HepG2 (cell line): ENCODE results near the gene FMO2. TPM values are rescaled to one million over a fixed set of nuclear protein-coding genes. Genes with fewer than 3 reads are reported as not detected.

Experiments
- ATAC-seq: fragments of 200-7000 bp; cut with Tn5 transposase; 3 replicates; pipeline ENCODE4 v1.9.1; 2020; ENCODE audit warnings: mild to moderate bottlenecking, moderate library complexity
- BruUV-seq: library from RNA; stranded (reverse); fragments of 400-500 nt; replicated peaks from 2 replicates; lab custom pipeline; 2021; lab: Mats Ljungman, UMichigan
- CTCF ChIA-PET: fragments of 300-600 bp; formaldehyde crosslinking; extraction: SDS; loops from one replicate; lab custom pipeline; 2021; ENCODE audit warnings: low total read pairs, inconsistent platforms, low intra/inter-chr PET ratio; lab: Yijun Ruan, JAX
- POLR2A ChIA-PET: fragments of 350-600 bp; sonication (Branson Sonifier 250); formaldehyde crosslinking; loops from one replicate; lab custom pipeline; 2020; ENCODE audit warnings: antibody characterized with exemption, inconsistent platforms; lab: Yijun Ruan, JAX
- DNase-seq: peaks from one replicate; pipeline ENCODE4 v3.0.0-alpha.2; 2015; ENCODE audit warnings: low spot score
- FAIRE-seq: peaks from 3 replicates; lab custom pipeline; 2011; peaks lifted over from hg19 to GRCh38; lab: Jason Lieb, UNC
- H2AFZ ChIP-seq: one replicate; pipeline ENCODE4 v1.6.1; 2011; ENCODE audit warnings: low read length, inconsistent platforms
- H3K27ac ChIP-seq: fragments of 300-600 bp; 3 replicates; pipeline ENCODE4 v1.8.0; 2011; ENCODE audit warnings: mixed run types, mild to moderate bottlenecking, mixed read lengths, low read length, inconsistent platforms; ENCODE audit not compliant: insufficient read depth; ENCODE audit errors: extremely low read length
- H3K27me3 ChIP-seq, 2 experiments: fragments of 200-600 bp in 1 of 2; 2 replicates in 1 of 2; 3 replicates in 1 of 2; pipeline versions ENCODE4 v1.6.0 to v1.8.0; 2011; ENCODE audit warnings: low read length in 2 of 2, mild to moderate bottlenecking in 2 of 2, moderate library complexity in 2 of 2, inconsistent platforms in 1 of 2; ENCODE audit not compliant: insufficient read depth in 2 of 2, control insufficient read depth in 1 of 2
- H3K36me3 ChIP-seq, 2 experiments: fragments of 200-600 bp in 1 of 2; replicated peaks in 1 of 2; 2 replicates in 1 of 2; 3 replicates in 1 of 2; pipeline versions ENCODE4 v1.5.1 to v1.8.0; 2011; ENCODE audit warnings: low read length in 2 of 2, inconsistent platforms in 1 of 2; ENCODE audit not compliant: insufficient read depth in 2 of 2, control insufficient read depth in 1 of 2
- H3K4me1 ChIP-seq: 2 replicates; pipeline ENCODE4 v1.5.1; 2012; ENCODE audit warnings: low read length, inconsistent platforms; ENCODE audit not compliant: insufficient read depth
- H3K4me2 ChIP-seq: 2 replicates; pipeline ENCODE4 v1.6.0; 2011; ENCODE audit warnings: low read depth, low read length, inconsistent platforms
- H3K4me3 ChIP-seq, 3 experiments: fragments of 200-600 bp in 1 of 3; sonication (generic), shearing (Covaris generic) in 1 of 3; replicated peaks in 1 of 3; 2 replicates each; pipeline ENCODE4 v1.5.1; 2011 to 2016; ENCODE audit warnings: low read length in 3 of 3, inconsistent platforms in 2 of 3, low read depth in 2 of 3, mild to moderate bottlenecking in 2 of 3, control low read depth in 1 of 3, mixed read lengths in 1 of 3; ENCODE audit not compliant: insufficient read depth in 1 of 3
- H3K79me2 ChIP-seq: one replicate; pipeline ENCODE4 v1.6.1; 2011; ENCODE audit warnings: low read length, inconsistent platforms; ENCODE audit not compliant: insufficient read depth
- H3K9ac ChIP-seq: 2 replicates; pipeline ENCODE4 v1.6.0; 2011; ENCODE audit warnings: mild to moderate bottlenecking, low read depth, low read length, inconsistent platforms; ENCODE audit not compliant: insufficient read depth
- H3K9me3 ChIP-seq: 2 replicates; pipeline ENCODE4 v1.5.1; 2012; ENCODE audit warnings: mild to moderate bottlenecking, low read length
- H4K20me1 ChIP-seq: 2 replicates; pipeline ENCODE4 v1.6.0; 2011; ENCODE audit warnings: inconsistent platforms, mild to moderate bottlenecking, low read length, moderate library complexity; ENCODE audit not compliant: insufficient read depth
- BRF2 ChIP-seq: sonication (generic); formaldehyde crosslinking; IDR thresholded peaks from 2 replicates; pipeline ENCODE4 v1.8.1; 2022; ENCODE audit warnings: mild to moderate bottlenecking, missing genetic modification reagents
- CBX2 ChIP-seq, 2 experiments: fragments of 200-600 bp in 1 of 2; sonication (generic); formaldehyde crosslinking in 1 of 2; IDR thresholded peaks; 2 replicates each; pipeline versions ENCODE4 v1.7.0 to v1.8.1; 2018 to 2022; ENCODE audit warnings: low read depth in 2 of 2, low read length in 1 of 2, mild to moderate bottlenecking in 1 of 2, missing genetic modification reagents in 1 of 2
- DNMT1 ChIP-seq: sonication (generic); formaldehyde crosslinking; IDR thresholded peaks from 2 replicates; pipeline ENCODE4 v1.5.1; 2020; ENCODE audit warnings: mild to moderate bottlenecking, missing genetic modification reagents
- EEA1 ChIP-seq: sonication (generic); formaldehyde crosslinking; IDR thresholded peaks from 2 replicates; pipeline ENCODE4 v1.5.1; 2020; ENCODE audit warnings: mild to moderate bottlenecking, missing genetic modification reagents, borderline replicate concordance
- KDM1A ChIP-seq: IDR thresholded peaks from 2 replicates; pipeline ENCODE4 v1.6.1; 2016; ENCODE audit warnings: missing compliant biosample characterization
- MLLT10 ChIP-seq: sonication (generic); formaldehyde crosslinking; IDR thresholded peaks from 2 replicates; pipeline ENCODE4 v1.4.0; 2020; ENCODE audit warnings: missing genetic modification reagents
- MTF2 ChIP-seq: sonication (generic); formaldehyde crosslinking; IDR thresholded peaks from 2 replicates; pipeline ENCODE4 v1.5.0; 2020; ENCODE audit warnings: missing genetic modification reagents, borderline replicate concordance
- PRDM10 ChIP-seq: sonication (generic); formaldehyde crosslinking; IDR thresholded peaks from 2 replicates; pipeline ENCODE4 v1.4.0; 2020; ENCODE audit warnings: low read depth, missing genetic modification reagents
- RELA ChIP-seq: sonication (generic); formaldehyde crosslinking; IDR thresholded peaks from 2 replicates; pipeline ENCODE4 v1.4.0; 2020; ENCODE audit warnings: missing genetic modification reagents
- SIX1 ChIP-seq: sonication (generic); formaldehyde crosslinking; IDR thresholded peaks from 2 replicates; pipeline ENCODE4 v1.4.0; 2020; ENCODE audit warnings: missing genetic modification reagents, borderline replicate concordance
- SMARCE1 ChIP-seq: fragments of 450-650 bp; IDR thresholded peaks from 2 replicates; pipeline ENCODE4 v1.6.1; 2017; ENCODE audit warnings: borderline replicate concordance
- SRF ChIP-seq: IDR thresholded peaks from 2 replicates; pipeline ENCODE4 v1.6.1; 2011; ENCODE audit warnings: mild to moderate bottlenecking, low read depth, low read length, moderate library complexity
- SRSF1 ChIP-seq: fragments of 200-400 bp; formaldehyde crosslinking; optimal IDR thresholded peaks from 2 replicates; pipeline ENCODE3; 2017; ENCODE audit warnings: mild to moderate bottlenecking, low read depth, low read length, moderate library complexity
- SUZ12 ChIP-seq: fragments of 150-350 bp; IDR thresholded peaks from 2 replicates; pipeline ENCODE4 v1.6.1; 2014; ENCODE audit warnings: low read depth, low read length
- XRCC5 ChIP-seq: fragments of 200-400 bp; formaldehyde crosslinking; optimal IDR thresholded peaks from 2 replicates; pipeline ENCODE3; 2017; ENCODE audit warnings: mild to moderate bottlenecking, low read length
- ZBTB43 ChIP-seq: sonication (generic); formaldehyde crosslinking; conservative IDR thresholded peaks from 2 replicates; pipeline ENCODE4 v1.4.0; 2020; ENCODE audit warnings: missing genetic modification reagents
- ZNF263 ChIP-seq: sonication (generic); formaldehyde crosslinking; IDR thresholded peaks from 2 replicates; pipeline ENCODE4 v1.4.0; 2020; ENCODE audit warnings: missing genetic modification reagents
- ZNF274 ChIP-seq: sonication (generic); formaldehyde crosslinking; IDR thresholded peaks from 2 replicates; pipeline ENCODE4 v1.5.1; 2020; ENCODE audit warnings: mild to moderate bottlenecking, missing genetic modification reagents
- ZNF746 ChIP-seq: sonication (generic); formaldehyde crosslinking; IDR thresholded peaks from 2 replicates; pipeline ENCODE4 v1.8.0; 2022; ENCODE audit warnings: mild to moderate bottlenecking, missing genetic modification reagents
- ZSCAN30 ChIP-seq: sonication (generic); formaldehyde crosslinking; IDR thresholded peaks from 2 replicates; pipeline ENCODE4 v1.5.0; 2020; ENCODE audit warnings: mild to moderate bottlenecking, missing genetic modification reagents
- WGBS: methylation state at CpG from one replicate; pipeline ENCODE4 v1.1.6; 2017; ENCODE audit warnings: low lambda C conversion rate; 5-methylcytosine and 5-hydroxymethylcytosine counted together
- in situ Hi-C: cut with HindIII; loops from 2 replicates; pipeline ENCODE4 v1.10.0; 2017; ENCODE audit warnings: low pct_unique_long_range_greater_than_20kb; ENCODE audit not compliant: extremely low pct_ligation_motif_present
- intact Hi-C: fragments of 100-400 bp; cut with micrococcal nuclease; formaldehyde crosslinking; loops from one replicate; pipeline ENCODE4 v1.10.0; 2022; ENCODE audit not compliant: unreplicated experiment
- polyA plus RNA-seq, 8 experiments: library from polyadenylated mRNA; depleted of rRNA in 3 of 8; stranded (reverse) in 7 of 8; unstranded in 1 of 8; fragments of >200 nt; fragmentation: Illumina TruSeq in 4 of 8; extraction: Trizol in 4 of 8; gene quantifications; 2 replicates each; pipeline versions ENCODE4 v1.2.1 to v1.2.3, GENCODE V29; 2011 to 2016; ENCODE audit warnings: low read depth in 4 of 8, missing spikeins in 1 of 8, mixed read lengths in 1 of 8; ENCODE audit not compliant: insufficient read depth in 1 of 8
- total RNA-seq, 5 experiments: library from RNA; depleted of rRNA; stranded (reverse); fragments of >200 nt; fragmentation: Illumina TruSeq; extraction: Trizol; gene quantifications; 2 replicates each; pipeline ENCODE4 v1.2.3, GENCODE V29; 2016; ENCODE audit warnings: low read depth in 1 of 5

Gene FMO2
- total and polyA plus RNA-seq, 2 of the 13 experiments (the other 11 are each of a cell fraction or from before 2014, with no cell fraction given) = not detected

GRCh38 chr1:171220581-171221054 is 35.5 kb downstream of the FMO2 start:
- Histone ChIP-seq H3K27ac (no peak overlapping the region), H3K9ac (no peak overlapping the region), H3K4me3 (no peak overlapping the region), H2AFZ (no peak overlapping the region), H3K4me1 (no peaks in the 10 kb centered on the region), H3K79me2 (no peaks in the 10 kb centered on the region), H4K20me1 (no peaks in the 10 kb centered on the region), H3K4me2 (no peak overlapping the region), H3K27me3 (no peaks in the 10 kb centered on the region), H3K9me3 (no peaks in the 10 kb centered on the region), H3K36me3 (no peaks in the 10 kb centered on the region)
- ATAC-seq = no peak
- intact Hi-C loops (no loop called here), in situ Hi-C loops (no loop called here)
- no peak for FAIRE-seq
- DNase-seq = no peak
- no TSS peak for BruUV-seq
- POLR2A ChIA-PET = no interaction called here
- CTCF ChIA-PET = no interaction called here
- 49% methylated on average over 11 of the region's 11 CpGs for WGBS
- TF ChIP-seq ZBTB43 (CRISPR knock-in tag) (no peak), RELA (no peak), CBX2 (IDR thresholded peaks at IDR 0.05; ENCODE audit: low read depth, low read length) (no peak), CBX2 (CRISPR knock-in tag; IDR thresholded peaks at IDR 0.05; ENCODE audit: low read depth) (no peak), EEA1 (CRISPR knock-in tag) (no peak), SRF (no peak), MLLT10 (CRISPR knock-in tag) (no peak), SRSF1 (no peak), ZSCAN30 (CRISPR knock-in tag) (no peak), ZNF746 (CRISPR knock-in tag) (no peak), MTF2 (no peak), SMARCE1 (no peak), PRDM10 (CRISPR knock-in tag) (no peak), ZNF274 (CRISPR knock-in tag) (no peak), SIX1 (no peak), ZNF263 (no peak), SUZ12 (no peak), DNMT1 (CRISPR knock-in tag) (no peak), XRCC5 (no peak), BRF2 (CRISPR knock-in tag) (no peak), KDM1A (CRISPR knock-in tag) (no peak)
